Gastroesophageal sphincter (tissue), 4 donors: Measurements from ENCODE around the gene TANC1. TPM values are rescaled to one million over a fixed set of nuclear protein-coding genes. Genes with fewer than 3 reads are reported as not detected.

Source experiments
- ATAC-seq: fragments of 150-250 bp; one replicate; pipeline ENCODE4 v1.9.1; 2016; ENCODE audit warnings: mild to moderate bottlenecking, moderate library complexity
- H3K27ac ChIP-seq, 4 donors: fragments of 200-600 bp; sonication (generic) in 3 of 4; 1 replicate in 3 of 4; 2 replicates in 1 of 4; pipeline ENCODE4 v1.5.1; 2016 to 2019
- H3K27me3 ChIP-seq: fragments of 200-600 bp; sonication (generic); one replicate; pipeline ENCODE4 v1.5.1; 2019
- H3K36me3 ChIP-seq, 2 donors: fragments of 200-600 bp; sonication (generic); one replicate each; pipeline ENCODE4 v1.5.1; 2019; ENCODE audit warnings: control low read depth in 1 of 2
- H3K4me1 ChIP-seq, 3 donors: fragments of 200-600 bp; sonication (generic); 1 replicate in 2 of 3; 2 replicates in 1 of 3; pipeline ENCODE4 v1.5.1; 2016 to 2019; ENCODE audit warnings: control low read depth in 2 of 3
- H3K4me3 ChIP-seq, 2 donors: fragments of 200-600 bp; sonication (generic); one replicate each; pipeline ENCODE4 v1.5.1; 2019; ENCODE audit warnings: mild to moderate bottlenecking in 1 of 2, moderate library complexity in 1 of 2
- H3K9me3 ChIP-seq, 3 donors: fragments of 200-600 bp; sonication (generic); one replicate each; pipeline ENCODE4 v1.5.1; 2017 to 2019; ENCODE audit warnings: control low read depth in 2 of 3
- EP300 ChIP-seq: sonication (generic); formaldehyde crosslinking; IDR thresholded peaks from one replicate; pipeline ENCODE4 v1.6.1; 2017; ENCODE audit warnings: antibody characterized with exemption, mild to moderate bottlenecking
- POLR2A ChIP-seq, 2 donors: fragments of 450-650 bp; IDR thresholded peaks; one replicate each; pipeline ENCODE4 v1.6.1; 2017; ENCODE audit warnings: antibody characterized with exemption in 2 of 2, mild to moderate bottlenecking in 2 of 2, moderate library complexity in 1 of 2
- POLR2AphosphoS5 ChIP-seq: sonication (generic); formaldehyde crosslinking; IDR thresholded peaks from one replicate; pipeline ENCODE4 v1.6.1; 2017; ENCODE audit warnings: antibody characterized with exemption
- WGBS, 2 donors: methylation state at CpG; one replicate each; pipeline ENCODE4 v1.1.5; 2018; ENCODE audit warnings: low coverage in 1 of 2; 5-methylcytosine and 5-hydroxymethylcytosine counted together
- total RNA-seq, 4 donors: library from RNA; depleted of rRNA; stranded (reverse); fragments of >200 nt; gene quantifications; one replicate each; pipeline ENCODE4 v1.1.0, GENCODE V29; 2016
- TF ChIP-seq, protein P1 (sequence below), 4 experiments: fragments of 200-600 bp in 2 of 4; fragments of 450-650 bp in 2 of 4; sonication (generic) in 1 of 4; IDR thresholded peaks; one replicate each; pipeline ENCODE4 v1.5.1; 2017 to 2019; ENCODE audit warnings: antibody characterized with exemption in 4 of 4, mild to moderate bottlenecking in 2 of 4, moderate library complexity in 2 of 4

TANC1 gene
- total RNA-seq, 4 donors from 2014 or later: 37.4 to 66.5 (median 46.0) TPM

DNA sequence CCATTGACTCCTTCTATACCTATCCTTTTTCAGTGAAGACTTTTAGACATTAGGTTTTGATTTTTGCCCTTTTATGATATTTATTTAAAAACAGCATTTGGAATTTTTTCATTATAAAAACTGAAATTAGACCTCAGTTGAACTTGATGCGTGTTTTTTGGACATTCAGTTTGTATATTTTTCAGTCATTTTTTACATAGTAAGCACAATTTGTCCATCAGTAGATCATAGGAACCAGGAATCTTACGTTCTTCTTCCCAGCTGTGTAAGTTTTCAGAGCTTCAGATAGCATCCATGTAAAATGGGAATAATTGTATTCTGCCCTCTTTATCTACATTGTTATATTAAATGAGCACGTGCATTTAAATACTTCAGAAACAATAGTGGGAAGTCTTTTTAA, 208.9 kb downstream of the TANC1 start:
- Histone ChIP-seq H3K27ac (peak overlapping the region in 2 of 4 donors; percentile 63 to 65), H3K4me1 (peaks cover 0 to 17% (median 0%) of the 10 kb centered on the region in 3 donors), H3K9me3 (no peaks in the 10 kb centered on the region), H3K27me3 (no peaks in the 10 kb centered on the region), H3K36me3 (peaks cover 0 to 82% of the 10 kb centered on the region in 2 donors), H3K4me3 (no peak overlapping the region)
- TF ChIP-seq POLR2A (IDR thresholded peaks at IDR 0.05) (no peak), EP300 (no peak), POLR2AphosphoS5 (no peak)
- TF ChIP-seq, protein P1, sequence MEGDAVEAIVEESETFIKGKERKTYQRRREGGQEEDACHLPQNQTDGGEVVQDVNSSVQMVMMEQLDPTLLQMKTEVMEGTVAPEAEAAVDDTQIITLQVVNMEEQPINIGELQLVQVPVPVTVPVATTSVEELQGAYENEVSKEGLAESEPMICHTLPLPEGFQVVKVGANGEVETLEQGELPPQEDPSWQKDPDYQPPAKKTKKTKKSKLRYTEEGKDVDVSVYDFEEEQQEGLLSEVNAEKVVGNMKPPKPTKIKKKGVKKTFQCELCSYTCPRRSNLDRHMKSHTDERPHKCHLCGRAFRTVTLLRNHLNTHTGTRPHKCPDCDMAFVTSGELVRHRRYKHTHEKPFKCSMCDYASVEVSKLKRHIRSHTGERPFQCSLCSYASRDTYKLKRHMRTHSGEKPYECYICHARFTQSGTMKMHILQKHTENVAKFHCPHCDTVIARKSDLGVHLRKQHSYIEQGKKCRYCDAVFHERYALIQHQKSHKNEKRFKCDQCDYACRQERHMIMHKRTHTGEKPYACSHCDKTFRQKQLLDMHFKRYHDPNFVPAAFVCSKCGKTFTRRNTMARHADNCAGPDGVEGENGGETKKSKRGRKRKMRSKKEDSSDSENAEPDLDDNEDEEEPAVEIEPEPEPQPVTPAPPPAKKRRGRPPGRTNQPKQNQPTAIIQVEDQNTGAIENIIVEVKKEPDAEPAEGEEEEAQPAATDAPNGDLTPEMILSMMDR (IDR thresholded peaks at IDR 0.05): no peak
- no peak for ATAC-seq
- WGBS, 2 donors: 83 to 85% methylated on average over 3 of the region's 3 CpGs

GRCh38 chr2:159177957-159178356, 209.5 kb downstream of the TANC1 start:
- Histone ChIP-seq H3K4me3 (no peak overlapping the region), H3K9me3 (no peaks in the 10 kb centered on the region), H3K27ac (no peak overlapping the region), H3K36me3 (peaks cover 0 to 82% of the 10 kb centered on the region in 2 donors), H3K27me3 (no peaks in the 10 kb centered on the region), H3K4me1 (peaks cover 0 to 17% (median 0%) of the 10 kb centered on the region in 3 donors)
- ATAC-seq: no peak
- 66 to 67% methylated on average over 7 of the region's 7 CpGs for WGBS, 2 donors
- TF ChIP-seq, protein P1 (IDR thresholded peaks at IDR 0.05): no peak
- TF ChIP-seq POLR2A (IDR thresholded peaks at IDR 0.05) (no peak), EP300 (no peak), POLR2AphosphoS5 (no peak)

DNA sequence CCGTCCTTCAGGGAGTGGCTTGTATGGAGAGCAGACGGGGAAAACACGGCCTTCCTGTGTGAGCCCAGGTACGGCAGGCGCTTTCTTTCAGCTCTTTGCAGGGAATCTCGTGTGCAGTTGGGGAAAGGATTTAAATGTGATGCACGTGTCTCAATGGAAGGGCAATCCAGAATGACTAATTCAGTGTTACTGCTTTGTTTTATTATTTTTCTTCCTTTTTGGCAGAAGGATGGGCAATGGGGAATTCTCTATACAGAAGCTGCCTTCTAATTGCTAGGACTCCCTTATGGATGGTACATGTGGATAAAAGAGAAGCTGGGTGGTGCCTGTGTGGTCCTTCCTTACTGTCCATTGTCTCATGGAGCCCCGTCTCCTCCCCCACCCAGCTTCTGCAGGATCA, 210.7 kb downstream of the TANC1 start:
- no peak for ATAC-seq
- no peak overlapping the region for H3K4me3 ChIP-seq
- H3K9me3 ChIP-seq: no peaks in the 10 kb centered on the region
- peaks cover 0 to 17% (median 0%) of the 10 kb centered on the region in 3 donors for H3K4me1 ChIP-seq
- TF ChIP-seq POLR2A (IDR thresholded peaks at IDR 0.05): no peak
- no peak for TF ChIP-seq POLR2AphosphoS5
- TF ChIP-seq EP300: no peak
- TF ChIP-seq, protein P1 (IDR thresholded peaks at IDR 0.05): no peak
- H3K27me3 ChIP-seq: no peaks in the 10 kb centered on the region
- H3K27ac ChIP-seq: no peak overlapping the region
- WGBS, 2 donors: 66 to 77% methylated on average over 4 to 6 of the region's 8 CpGs
- H3K36me3 ChIP-seq: peaks cover 0 to 72% of the 10 kb centered on the region in 2 donors

DNA sequence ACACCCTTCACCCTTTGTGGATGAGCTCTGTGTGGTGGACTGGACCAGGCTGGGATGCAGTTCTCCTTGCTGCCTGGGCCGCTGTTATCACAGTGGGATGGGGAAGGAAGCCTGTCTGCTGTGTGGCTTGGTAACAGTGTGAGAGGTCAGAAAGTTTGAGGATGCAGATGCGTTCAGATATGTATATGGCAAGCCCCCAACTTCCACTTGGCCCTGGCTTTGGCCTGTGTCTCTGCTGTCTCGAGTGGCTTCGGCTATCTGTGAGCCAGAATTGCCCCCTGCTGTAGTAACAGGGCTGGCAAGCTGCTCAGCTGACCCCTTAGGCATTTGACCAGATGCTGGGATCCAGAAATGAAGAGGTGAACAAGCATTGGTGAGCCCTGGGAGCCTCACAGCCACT, 211.3 kb downstream of the TANC1 start:
- 100% methylated on average over 1 of the region's 4 CpGs; no CpG with 5 or more reads in 1 of the 2 donors for WGBS, 2 donors
- TF ChIP-seq EP300: no peak
- no peak for TF ChIP-seq POLR2A (IDR thresholded peaks at IDR 0.05)

GRCh38 chr2:159183346-159183745, 214.9 kb downstream of the TANC1 start:
- peaks cover 0 to 82% of the 10 kb centered on the region in 2 donors for H3K36me3 ChIP-seq
- no peaks in the 10 kb centered on the region for H3K27me3 ChIP-seq
- H3K4me3 ChIP-seq: no peak overlapping the region
- no peaks in the 10 kb centered on the region for H3K9me3 ChIP-seq
- WGBS, 2 donors: 73 to 86% methylated on average over 7 to 9 of the region's 9 CpGs
- peaks cover 0 to 9% (median 0%) of the 10 kb centered on the region in 3 donors for H3K4me1 ChIP-seq
- TF ChIP-seq POLR2A (IDR thresholded peaks at IDR 0.05) (no peak), POLR2AphosphoS5 (no peak), EP300 (no peak)
- TF ChIP-seq, protein P1 (IDR thresholded peaks at IDR 0.05): no peak
- no peak for ATAC-seq
- no peak overlapping the region for H3K27ac ChIP-seq

More for the DNA sequence above, 211.3 kb downstream of the TANC1 start:
- Histone ChIP-seq H3K4me3 (no peak overlapping the region), H3K27me3 (no peaks in the 10 kb centered on the region), H3K4me1 (peaks cover 0 to 18% (median 0%) of the 10 kb centered on the region in 3 donors), H3K36me3 (peaks cover 0 to 71% of the 10 kb centered on the region in 2 donors), H3K9me3 (no peaks in the 10 kb centered on the region), H3K27ac (no peak overlapping the region)
- peak; percentile 19 for ATAC-seq
